ENCODE data around the gene CLCNKB.

GRCh38 chr1:16011936-16012589 lies 31.5 kb upstream of the CLCNKB start:
- TF ChIP-seq POLR2A (IDR thresholded peaks at IDR 0.05; ENCODE audit: low read depth, low read length) (no peak), CTCF (conservative IDR thresholded peaks at IDR 0.05; ENCODE audit: low read depth, low read length) (no peak), RAD21 (IDR thresholded peaks at IDR 0.05; ENCODE audit: low read length) (no peak), USF2 (IDR thresholded peaks at IDR 0.05; ENCODE audit: low read depth, low read length) (no peak), RCOR1 (IDR thresholded peaks at IDR 0.05; ENCODE audit: insufficient replicate concordance, low read length) (no peak), FOS (IDR thresholded peaks at IDR 0.05; ENCODE audit: low read depth, low read length) (no peak), SMC3 (IDR thresholded peaks at IDR 0.05; ENCODE audit: low read depth, low read length) (no peak), MXI1 (IDR thresholded peaks at IDR 0.05; ENCODE audit: borderline replicate concordance, low read depth, low read length) (no peak), BHLHE40 (IDR thresholded peaks at IDR 0.05; ENCODE audit: low read depth, low read length) (no peak), CHD1 (IDR thresholded peaks at IDR 0.05; ENCODE audit: low read depth, low read length) (no peak)
